NCI-H128 (cell line): ENCODE measurements around the gene COQ3.
"Not testable (repeated sequence)": the region's sequence is repeated elsewhere in the genome, so short reads cannot be mapped to it uniquely, and the experiment has no call there.

Source experiments
- DNase-seq: peaks from one replicate; lab custom pipeline; 2025; ENCODE audit not compliant: unreplicated experiment; lab: John Stamatoyannopoulos, UW

The COQ3 gene

GRCh38 chr6:99390896-99391295 lies 3.1 kb downstream of the COQ3 start:
- no peak for DNase-seq

DNA sequence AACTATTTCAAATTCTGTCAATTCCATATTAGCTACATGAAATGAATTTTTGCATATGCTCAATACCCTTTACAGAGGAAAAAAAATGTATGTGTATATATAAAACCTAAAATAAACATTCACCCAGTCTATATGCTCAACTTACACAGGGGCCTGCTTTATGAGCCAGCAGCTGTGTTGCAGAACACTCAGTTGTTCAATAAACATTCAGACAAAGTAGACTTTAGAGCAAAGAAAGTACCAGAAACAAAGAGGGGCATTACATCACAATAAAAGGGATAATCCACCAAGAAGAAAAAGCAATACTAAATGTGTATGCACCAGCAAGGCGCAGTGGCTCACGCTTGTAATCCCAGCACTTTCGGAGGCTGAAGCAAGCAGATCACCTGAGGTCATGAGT lies 9.5 kb downstream of the COQ3 start:
- no peak for DNase-seq

- DNase-seq = no peak
These were observed 15.4 kb downstream of the COQ3 start for GRCh38 chr6:99378636-99379035.

- no peak for DNase-seq
These were observed 24.5 kb downstream of the COQ3 start for GRCh38 chr6:99369533-99369932.

DNA sequence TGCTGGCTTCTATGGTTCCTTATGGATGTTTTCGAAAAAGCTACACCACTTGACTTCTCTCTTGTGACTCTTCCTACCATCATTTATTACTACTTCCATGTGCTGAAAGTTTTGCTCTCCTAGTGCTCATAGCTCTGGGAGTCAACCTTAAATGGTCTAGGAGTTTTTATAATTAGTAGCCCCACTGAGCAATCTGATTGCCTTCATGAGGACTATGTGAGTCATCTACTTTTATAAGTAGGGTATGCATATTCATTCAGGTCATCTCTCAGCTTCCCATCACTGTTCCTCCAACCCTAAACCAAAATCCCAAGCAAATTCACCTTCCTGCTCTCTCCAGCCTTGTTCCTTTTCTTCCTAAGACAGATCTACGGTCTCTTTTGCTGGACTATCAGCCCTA lies 27.1 kb downstream of the COQ3 start:
- DNase-seq = no peak

- no peak for DNase-seq
These were observed 30.0 kb downstream of the COQ3 start for GRCh38 chr6:99364026-99364425.

- DNase-seq = no peak
These were observed 31.2 kb downstream of the COQ3 start for GRCh38 chr6:99362678-99363268.

DNA sequence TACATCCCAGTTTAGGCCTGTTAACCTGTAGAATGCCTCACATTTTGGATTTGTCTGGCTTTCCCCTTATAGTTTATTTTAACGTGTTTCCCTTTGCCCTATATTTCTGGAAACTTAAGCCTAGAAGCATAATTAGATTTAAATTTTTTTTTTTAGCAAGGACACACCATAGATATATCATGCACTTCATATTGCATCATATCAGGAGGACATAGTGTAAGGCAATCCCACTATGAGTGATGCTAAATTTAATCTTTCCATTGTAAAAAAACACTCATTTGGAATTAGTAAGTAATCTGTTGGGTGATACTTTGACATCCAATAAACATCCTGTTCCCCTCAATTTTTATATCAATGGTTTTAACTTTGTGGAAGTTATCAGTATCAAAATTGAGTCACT lies 34.2 kb downstream of the COQ3 start:
- DNase-seq = no peak

- DNase-seq = no peak
These were observed 37.4 kb downstream of the COQ3 start for GRCh38 chr6:99356641-99357040.

DNA sequence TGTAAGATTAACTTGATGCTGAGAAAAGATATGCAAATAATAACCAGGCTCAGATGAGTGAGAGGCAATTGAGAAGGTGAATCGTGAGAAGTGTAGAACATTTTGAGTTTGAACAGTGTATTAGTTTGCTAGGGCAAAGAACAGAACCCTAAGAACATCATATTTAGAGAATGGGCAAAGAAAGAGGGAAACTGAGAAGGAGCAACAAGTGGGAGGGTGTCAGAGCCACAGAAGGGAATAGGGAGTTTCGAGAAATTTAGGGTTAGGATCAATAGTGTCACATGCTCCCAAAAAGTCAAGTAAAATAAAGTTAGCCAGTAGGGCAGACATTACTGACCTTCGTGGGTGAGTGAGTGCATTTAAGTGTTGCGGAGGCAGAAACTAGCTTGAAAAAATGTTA lies 39.0 kb downstream of the COQ3 start:
- no peak for DNase-seq

DNA sequence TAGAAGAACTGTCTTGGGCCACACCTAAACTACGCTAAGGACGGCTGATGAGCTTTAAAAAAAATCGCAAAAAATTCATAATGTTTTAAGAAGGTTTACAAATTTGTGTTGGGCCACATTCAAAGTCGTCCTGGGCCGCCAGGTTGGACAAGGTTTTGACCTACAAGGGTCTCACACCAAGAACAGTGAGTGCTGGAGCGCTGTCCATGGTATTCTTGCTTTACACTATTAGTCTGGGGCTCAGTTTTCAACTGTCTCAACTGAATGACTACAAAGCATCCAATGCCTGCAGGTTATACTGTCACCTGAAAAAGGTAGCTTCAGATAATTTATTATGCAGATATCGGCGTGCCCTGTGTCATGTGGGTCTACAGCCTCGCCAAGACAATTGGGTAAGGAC lies 40.9 kb downstream of the COQ3 start:
- DNase-seq = no peak

GRCh38 chr6:99350573-99350972 lies 43.4 kb downstream of the COQ3 start:
- no peak for DNase-seq

DNA sequence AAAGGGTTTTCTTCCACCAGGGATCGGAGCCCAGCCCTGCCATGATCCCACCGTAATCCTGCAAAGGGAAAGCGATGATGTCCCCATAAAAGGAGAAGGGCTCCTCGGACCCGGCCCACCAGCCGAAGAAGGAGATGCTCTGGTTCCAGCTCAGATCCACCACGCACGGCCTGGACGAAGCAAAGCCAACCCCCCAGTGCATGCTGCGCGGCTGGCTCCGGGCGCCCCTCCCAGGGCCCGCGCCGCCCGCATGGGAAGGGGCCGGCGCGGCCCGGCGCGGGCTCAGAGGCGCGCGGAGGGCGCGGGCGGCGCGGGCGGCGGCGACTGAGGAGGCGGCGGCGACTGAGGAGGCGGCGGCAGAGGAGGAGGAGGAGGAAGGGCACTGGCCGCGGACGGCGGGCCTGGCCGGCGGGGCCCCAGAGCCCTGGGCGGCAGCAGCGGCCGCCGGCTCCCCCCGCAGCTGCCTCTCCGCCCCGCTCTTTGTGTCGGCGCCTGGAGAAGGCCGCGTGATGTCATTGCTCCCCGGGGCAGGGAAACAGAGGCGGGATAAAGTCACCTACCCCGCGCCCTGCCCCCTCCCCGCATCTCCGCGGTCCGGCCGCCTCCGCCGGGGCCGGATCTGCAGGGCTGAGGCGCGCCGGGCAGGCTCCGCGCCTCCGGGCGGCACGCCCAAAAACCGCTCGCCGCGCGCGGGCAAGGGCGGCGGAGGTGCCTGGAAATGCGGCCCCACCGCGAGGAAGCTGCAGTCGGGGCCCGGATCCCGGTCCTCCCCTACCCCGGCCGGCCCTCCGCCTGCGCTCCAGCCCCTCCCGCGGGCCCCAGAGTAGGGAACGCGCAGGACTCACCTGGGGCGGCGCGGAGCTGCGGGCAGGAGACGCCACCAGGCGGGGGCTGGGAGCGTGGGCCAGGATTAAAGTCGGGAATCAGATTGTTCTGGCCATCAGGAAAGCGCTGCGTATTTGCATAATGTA lies 44.5 kb downstream of the COQ3 start, which contains the start of gene FAXC:
TSS of gene FAXC (minus strand) at position 504 of the 971 bp plus-strand sequence. CDS start at position 202, 302 bp downstream.
- peak; percentile 53 for DNase-seq

- DNase-seq = no peak
These were observed 45.5 kb downstream of the COQ3 start for GRCh38 chr6:99348288-99349170.

- no peak for DNase-seq
These were observed 46.2 kb downstream of the COQ3 start for GRCh38 chr6:99347804-99348203.

GRCh38 chr6:99346595-99346994 lies 47.4 kb downstream of the COQ3 start:
- no peak for DNase-seq

GRCh38 chr6:99345164-99345563 lies 48.8 kb downstream of the COQ3 start:
- no peak for DNase-seq

DNA sequence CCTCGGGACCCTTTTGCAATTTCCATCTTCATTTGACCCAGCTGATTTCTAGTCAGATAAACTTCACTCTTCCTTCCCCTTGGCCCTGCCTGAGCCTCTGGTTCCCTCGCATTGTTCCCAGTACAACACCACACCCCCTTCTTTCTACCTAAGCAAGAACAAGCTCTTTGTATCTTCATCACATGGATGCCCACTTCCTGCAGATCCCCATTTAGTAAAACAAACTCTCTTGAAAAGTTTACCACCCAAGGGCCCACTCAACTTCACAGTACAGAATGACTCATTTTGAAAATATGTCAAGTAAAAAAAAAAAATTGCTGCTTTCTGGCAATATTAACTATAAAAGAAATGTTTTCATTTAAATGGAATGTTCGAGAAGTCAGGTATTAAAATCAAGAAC lies 49.7 kb downstream of the COQ3 start:
- DNase-seq = no peak

GRCh38 chr6:99341862-99342455 lies 52.0 kb downstream of the COQ3 start:
- no peak for DNase-seq

DNA sequence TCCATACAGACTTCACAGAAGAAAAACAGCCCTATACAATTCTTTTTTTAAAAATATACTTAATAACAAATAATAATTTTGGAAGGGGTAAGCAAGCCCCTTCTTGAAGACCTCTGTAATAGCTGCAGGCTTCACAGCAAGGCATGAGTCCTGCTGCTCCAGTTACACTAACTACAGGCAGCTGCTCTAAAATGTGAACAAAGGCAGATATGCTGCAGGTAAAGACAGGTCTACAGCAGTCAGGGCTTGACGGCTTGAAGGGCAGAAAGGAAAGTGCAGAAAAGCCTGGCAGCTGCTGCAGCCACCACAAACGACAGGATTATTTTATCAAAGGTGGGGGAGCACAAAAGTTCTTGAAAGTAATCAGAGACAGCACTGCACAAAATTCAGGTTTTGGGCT lies 55.8 kb downstream of the COQ3 start:
- DNase-seq = no peak

DNA sequence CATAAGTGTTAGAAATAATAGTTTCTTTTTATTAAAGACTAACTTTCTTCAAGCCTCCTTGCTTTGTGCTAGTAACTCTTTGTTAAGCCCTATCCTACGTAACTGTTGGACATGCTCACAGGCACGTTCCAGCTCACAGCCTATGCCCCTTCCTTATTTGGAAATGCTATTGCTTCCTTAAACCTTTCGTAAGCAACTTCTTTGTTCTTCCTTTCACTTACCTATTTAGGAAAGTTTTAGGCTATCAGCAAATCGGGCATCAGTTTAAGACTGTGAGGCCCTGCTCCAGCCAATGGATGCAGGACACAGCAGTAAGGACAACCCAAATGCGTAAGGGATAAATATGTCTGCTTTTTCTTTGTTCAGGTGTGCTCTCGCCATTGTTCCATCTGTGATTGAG lies 58.7 kb downstream of the COQ3 start:
- not testable (repeated sequence) for DNase-seq
